ENCODE data around the gene LSR.

The LSR gene

DNA sequence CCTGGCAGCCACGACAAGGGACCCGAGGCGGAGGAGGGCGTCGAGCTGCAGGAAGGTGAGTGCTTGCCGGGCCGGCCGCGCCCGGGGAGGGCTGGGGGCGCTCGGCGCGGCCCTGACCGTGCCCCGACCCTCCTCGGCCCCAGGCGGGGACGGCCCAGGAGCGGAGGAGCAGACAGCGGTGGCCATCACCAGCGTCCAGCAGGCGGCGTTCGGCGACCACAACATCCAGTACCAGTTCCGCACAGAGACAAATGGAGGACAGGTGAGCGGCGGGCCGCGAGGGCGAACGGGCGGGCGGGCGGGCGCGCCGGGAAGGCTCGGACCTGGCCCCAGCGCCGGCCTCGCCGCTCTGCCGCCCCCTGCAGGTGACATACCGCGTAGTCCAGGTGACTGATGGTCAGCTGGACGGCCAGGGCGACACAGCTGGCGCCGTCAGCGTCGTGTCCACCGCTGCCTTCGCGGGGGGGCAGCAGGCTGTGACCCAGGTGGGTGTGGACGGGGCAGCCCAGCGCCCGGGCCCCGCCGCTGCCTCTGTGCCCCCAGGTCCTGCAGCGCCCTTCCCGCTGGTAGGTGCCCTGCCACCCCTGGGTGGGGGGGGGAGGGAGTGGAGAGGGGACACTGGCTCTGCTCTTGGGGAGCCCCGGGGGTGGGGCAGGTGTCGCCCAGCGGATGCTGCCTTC lies 20.8 kb downstream of the LSR start:
- peak; percentile 61 for DNase-seq (ENCODE audit: low read depth)
- TF ChIP-seq, protein P1, sequence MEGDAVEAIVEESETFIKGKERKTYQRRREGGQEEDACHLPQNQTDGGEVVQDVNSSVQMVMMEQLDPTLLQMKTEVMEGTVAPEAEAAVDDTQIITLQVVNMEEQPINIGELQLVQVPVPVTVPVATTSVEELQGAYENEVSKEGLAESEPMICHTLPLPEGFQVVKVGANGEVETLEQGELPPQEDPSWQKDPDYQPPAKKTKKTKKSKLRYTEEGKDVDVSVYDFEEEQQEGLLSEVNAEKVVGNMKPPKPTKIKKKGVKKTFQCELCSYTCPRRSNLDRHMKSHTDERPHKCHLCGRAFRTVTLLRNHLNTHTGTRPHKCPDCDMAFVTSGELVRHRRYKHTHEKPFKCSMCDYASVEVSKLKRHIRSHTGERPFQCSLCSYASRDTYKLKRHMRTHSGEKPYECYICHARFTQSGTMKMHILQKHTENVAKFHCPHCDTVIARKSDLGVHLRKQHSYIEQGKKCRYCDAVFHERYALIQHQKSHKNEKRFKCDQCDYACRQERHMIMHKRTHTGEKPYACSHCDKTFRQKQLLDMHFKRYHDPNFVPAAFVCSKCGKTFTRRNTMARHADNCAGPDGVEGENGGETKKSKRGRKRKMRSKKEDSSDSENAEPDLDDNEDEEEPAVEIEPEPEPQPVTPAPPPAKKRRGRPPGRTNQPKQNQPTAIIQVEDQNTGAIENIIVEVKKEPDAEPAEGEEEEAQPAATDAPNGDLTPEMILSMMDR (IDR thresholded peaks at IDR 0.05; ENCODE audit: control insufficient read depth, extremely low read depth, insufficient read depth): peak; percentile 68
- peak overlapping the region; percentile 58 for H3K4me3 ChIP-seq (ENCODE audit: low read depth, low read length)

DNA sequence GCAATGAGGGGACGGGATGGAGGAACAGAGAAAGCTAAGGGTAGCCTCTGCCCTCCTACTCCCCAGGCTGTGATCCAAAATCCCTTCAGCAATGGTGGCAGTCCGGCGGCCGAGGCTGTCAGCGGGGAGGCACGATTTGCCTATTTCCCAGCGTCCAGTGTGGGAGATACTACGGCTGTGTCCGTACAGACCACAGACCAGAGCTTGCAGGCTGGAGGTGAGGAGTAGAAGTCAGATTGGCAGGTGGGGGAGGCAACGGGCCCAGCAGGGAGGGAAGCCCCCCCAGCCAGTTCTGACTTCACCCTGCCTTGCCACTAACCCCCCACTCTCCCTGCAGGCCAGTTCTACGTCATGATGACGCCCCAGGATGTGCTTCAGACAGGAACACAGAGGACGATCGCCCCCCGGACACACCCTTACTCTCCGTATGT lies 21.6 kb downstream of the LSR start:
- DNase-seq (ENCODE audit: low read depth): no peak
- TF ChIP-seq, protein P1 (IDR thresholded peaks at IDR 0.05; ENCODE audit: control insufficient read depth, extremely low read depth, insufficient read depth): no peak
- peak overlapping the region; percentile 58 for H3K4me3 ChIP-seq (ENCODE audit: low read depth, low read length)

DNA sequence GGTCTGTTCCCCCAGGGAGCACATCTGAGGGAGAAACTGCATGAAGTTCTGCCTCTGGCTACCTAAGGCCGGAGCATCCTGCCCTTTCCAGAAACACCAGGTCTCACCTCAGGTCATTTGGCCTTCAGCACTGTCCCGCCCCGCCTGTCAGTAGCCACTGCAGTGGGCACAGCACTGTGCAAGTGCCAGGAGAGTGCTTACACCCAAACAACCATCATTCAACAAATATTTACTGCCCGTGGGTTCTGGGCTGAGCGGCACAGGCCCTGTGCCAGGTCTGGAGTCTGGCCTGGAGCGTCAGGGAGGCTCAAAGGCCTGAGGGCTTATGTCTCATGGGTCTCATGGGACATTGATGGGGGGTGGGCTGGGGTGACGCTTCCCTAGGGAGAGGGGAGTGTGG lies 22.7 kb downstream of the LSR start:
- no peak for DNase-seq (ENCODE audit: low read depth)
- TF ChIP-seq, protein P1 (IDR thresholded peaks at IDR 0.05; ENCODE audit: control insufficient read depth, extremely low read depth, insufficient read depth): no peak
- no peak overlapping the region for H3K4me3 ChIP-seq (ENCODE audit: low read depth, low read length)

DNA sequence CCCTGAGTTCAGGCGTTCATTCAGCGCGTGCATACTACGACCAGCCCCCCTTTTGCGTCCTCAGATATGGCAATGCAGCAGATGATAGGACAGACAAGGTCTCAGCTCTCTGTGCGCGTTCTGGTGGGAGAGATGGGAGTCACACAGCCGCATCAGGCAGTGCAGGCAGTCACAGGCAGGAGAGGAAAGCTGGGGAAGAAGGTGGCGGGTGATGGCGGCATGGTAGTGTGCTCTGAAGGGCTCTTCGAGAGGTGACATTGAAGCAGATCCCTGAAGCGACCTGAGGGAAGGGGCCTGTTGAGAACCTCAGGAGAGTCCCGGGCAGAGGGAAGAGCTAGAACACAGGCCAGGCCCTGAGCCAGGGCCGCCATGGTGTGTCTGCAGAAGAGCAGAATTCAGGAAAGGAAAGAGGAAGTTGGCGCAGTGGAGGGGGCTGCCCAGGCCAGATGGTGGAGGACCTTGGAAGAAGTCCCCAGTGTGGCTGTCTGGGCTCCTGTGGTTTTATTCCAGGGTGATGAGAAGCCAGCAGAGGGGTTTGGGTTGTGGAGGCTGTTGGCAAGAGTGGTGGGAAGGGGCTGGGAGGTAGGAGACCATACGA lies 23.4 kb downstream of the LSR start:
- TF ChIP-seq, protein P1 (IDR thresholded peaks at IDR 0.05; ENCODE audit: control insufficient read depth, extremely low read depth, insufficient read depth): no peak
- DNase-seq (ENCODE audit: low read depth): no peak
- H3K4me3 ChIP-seq (ENCODE audit: low read depth, low read length): no peak overlapping the region

DNA sequence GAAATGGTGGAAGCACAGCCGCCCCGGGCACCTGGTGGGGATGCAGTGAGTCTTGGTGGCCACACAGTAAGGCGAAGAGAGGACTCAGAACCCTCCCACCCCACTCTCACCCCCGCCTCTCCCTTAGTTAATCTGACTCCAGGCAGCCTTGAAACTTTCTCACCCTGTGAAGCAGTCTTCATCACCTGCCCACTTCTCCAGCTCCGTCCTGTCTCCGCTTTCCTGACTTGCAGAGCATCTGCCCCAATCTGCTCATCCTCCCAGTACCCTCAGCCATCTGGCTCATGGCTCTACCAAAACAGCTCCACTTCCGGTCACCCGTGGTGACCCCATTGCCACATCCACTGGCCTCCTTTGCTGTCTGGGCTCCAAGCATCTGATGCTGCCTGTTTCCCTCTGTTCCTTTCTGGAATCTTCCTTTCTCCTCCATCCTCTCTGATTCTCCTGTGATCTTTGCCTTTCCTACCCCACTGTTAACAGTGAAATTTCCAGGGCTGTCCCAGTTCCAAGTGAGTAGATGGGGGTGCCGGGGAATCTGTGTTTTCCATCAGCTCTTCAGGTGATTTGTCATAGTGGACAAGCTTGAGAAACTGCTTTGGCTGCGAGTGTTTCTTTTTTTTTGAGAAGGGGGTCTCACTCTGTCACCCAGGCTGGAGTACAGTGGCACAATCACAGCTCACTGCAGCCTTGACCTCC lies 24.3 kb downstream of the LSR start:
- DNase-seq (ENCODE audit: low read depth): no peak
- no peak overlapping the region for H3K4me3 ChIP-seq (ENCODE audit: low read depth, low read length)
- TF ChIP-seq, protein P1 (IDR thresholded peaks at IDR 0.05; ENCODE audit: control insufficient read depth, extremely low read depth, insufficient read depth): no peak

DNA sequence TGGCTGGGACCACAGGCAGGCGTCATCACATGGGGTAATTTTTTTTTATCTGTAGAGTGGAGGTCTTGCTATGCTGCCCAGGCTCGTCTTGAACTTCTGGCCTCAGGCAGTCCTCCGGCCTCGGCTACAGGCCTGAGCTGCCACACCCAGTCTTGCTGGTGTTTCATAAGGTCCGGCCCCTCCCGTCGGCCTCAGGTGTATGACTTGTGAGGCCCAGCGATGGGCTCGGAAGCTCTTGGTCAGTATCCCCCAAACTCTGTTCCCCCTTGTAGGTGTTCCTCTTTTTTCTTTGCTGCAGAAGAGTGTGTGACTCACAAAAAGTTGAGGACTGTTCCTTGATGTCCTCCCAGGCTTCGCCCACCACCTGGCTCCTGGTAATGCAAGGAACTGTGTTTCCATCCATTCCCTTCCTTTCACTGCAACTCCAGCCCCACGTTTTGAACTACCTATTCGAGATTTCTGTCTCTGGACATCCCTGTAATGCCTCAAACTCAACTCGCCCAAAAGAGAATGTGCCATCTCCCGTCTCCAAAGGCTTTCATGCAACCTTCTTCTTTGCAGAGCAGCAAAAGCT lies 25.0 kb downstream of the LSR start:
- H3K4me3 ChIP-seq (ENCODE audit: low read depth, low read length): no peak overlapping the region
- TF ChIP-seq, protein P1 (IDR thresholded peaks at IDR 0.05; ENCODE audit: control insufficient read depth, extremely low read depth, insufficient read depth): no peak
- DNase-seq (ENCODE audit: low read depth): no peak
